ENCODE results near the gene SELENBP1. TPM values are rescaled to one million over a fixed set of nuclear protein-coding genes. Genes with fewer than 3 reads are reported as not detected.

Gene SELENBP1
- total and polyA plus RNA-seq, 2 experiments from 2014 or later = 63.9 to 86.4 TPM

- H3K4me1 ChIP-seq (ENCODE audit: insufficient read depth) = peaks cover 2% of the 10 kb centered on the region
- no peak overlapping the region for H3K4me2 ChIP-seq
- no peaks in the 10 kb centered on the region for H3K27me3 ChIP-seq
- TF ChIP-seq EZH2phosphoT487 (IDR thresholded peaks at IDR 0.05; ENCODE audit: low read depth, severe bottlenecking, unreplicated experiment) (no peak), CTCF (IDR thresholded peaks at IDR 0.05; ENCODE audit: poor library complexity) (no peak), EZH2 (IDR thresholded peaks at IDR 0.05; ENCODE audit: borderline replicate concordance) (no peak)
- H3K9me3 ChIP-seq (ENCODE audit: low read depth) = no peaks in the 10 kb centered on the region
- no peaks in the 10 kb centered on the region for H4K20me1 ChIP-seq (ENCODE audit: insufficient read depth, poor library complexity, severe bottlenecking)
- H2AFZ ChIP-seq = no peak overlapping the region
- no peak for DNase-seq (ENCODE audit: low spot score)
- H3K4me3 ChIP-seq = no peak overlapping the region
- H3K9me2 ChIP-seq (replicated peaks; ENCODE audit: insufficient read depth) = no peaks in the 10 kb centered on the region
- WGBS (ENCODE audit: low lambda C conversion rate, missing lambda C conversion rate) = 95% methylated on average over 8 of the region's 8 CpGs
- H3K27ac ChIP-seq = no peak overlapping the region
- H3K36me3 ChIP-seq (replicated peaks; ENCODE audit: insufficient read depth, low read depth) = peaks cover 4% of the 10 kb centered on the region
- H3K79me2 ChIP-seq = peaks cover 2% of the 10 kb centered on the region
Observed at GRCh38 chr1:151406176-151406575, 33.7 kb upstream of the SELENBP1 start.

- TF ChIP-seq CTCF (IDR thresholded peaks at IDR 0.05; ENCODE audit: poor library complexity) (no peak), EZH2phosphoT487 (IDR thresholded peaks at IDR 0.05; ENCODE audit: low read depth, severe bottlenecking, unreplicated experiment) (no peak), EZH2 (IDR thresholded peaks at IDR 0.05; ENCODE audit: borderline replicate concordance) (no peak)
- WGBS (ENCODE audit: low lambda C conversion rate, missing lambda C conversion rate) = 95% methylated on average over 13 of the region's 13 CpGs
Observed at GRCh38 chr1:151405187-151405951, 32.9 kb upstream of the SELENBP1 start.

GRCh38 chr1:151403612-151404011, 31.1 kb upstream of the SELENBP1 start:
- Histone ChIP-seq H3K4me2 (no peak overlapping the region), H3K9me3 (ENCODE audit: low read depth) (no peaks in the 10 kb centered on the region), H3K36me3 (replicated peaks; ENCODE audit: insufficient read depth, low read depth) (peaks cover 6% of the 10 kb centered on the region), H3K79me2 (peaks cover 19% of the 10 kb centered on the region), H2AFZ (no peak overlapping the region), H3K27ac (no peak overlapping the region), H3K9me2 (replicated peaks; ENCODE audit: insufficient read depth) (no peaks in the 10 kb centered on the region), H3K4me1 (ENCODE audit: insufficient read depth) (peaks cover 10% of the 10 kb centered on the region), H4K20me1 (ENCODE audit: insufficient read depth, poor library complexity, severe bottlenecking) (no peaks in the 10 kb centered on the region), H3K27me3 (no peaks in the 10 kb centered on the region), H3K4me3 (no peak overlapping the region)
- WGBS (ENCODE audit: low lambda C conversion rate, missing lambda C conversion rate) = 93% methylated on average over 3 of the region's 3 CpGs
- no peak for TF ChIP-seq CTCF (IDR thresholded peaks at IDR 0.05; ENCODE audit: poor library complexity)
- no peak for TF ChIP-seq EZH2 (IDR thresholded peaks at IDR 0.05; ENCODE audit: borderline replicate concordance)
- TF ChIP-seq EZH2phosphoT487 (IDR thresholded peaks at IDR 0.05; ENCODE audit: low read depth, severe bottlenecking, unreplicated experiment) = no peak
- no peak for DNase-seq (ENCODE audit: low spot score)

More at GRCh38 chr1:151405187-151405951, 32.9 kb upstream of the SELENBP1 start:
- Histone ChIP-seq H2AFZ (no peak overlapping the region), H3K4me2 (no peak overlapping the region), H3K9me2 (replicated peaks; ENCODE audit: insufficient read depth) (no peaks in the 10 kb centered on the region), H3K4me3 (no peak overlapping the region), H3K36me3 (replicated peaks; ENCODE audit: insufficient read depth, low read depth) (peaks cover 6% of the 10 kb centered on the region), H3K79me2 (peaks cover 10% of the 10 kb centered on the region), H4K20me1 (ENCODE audit: insufficient read depth, poor library complexity, severe bottlenecking) (no peaks in the 10 kb centered on the region), H3K9me3 (ENCODE audit: low read depth) (no peaks in the 10 kb centered on the region), H3K27ac (no peak overlapping the region), H3K4me1 (ENCODE audit: insufficient read depth) (peaks cover 10% of the 10 kb centered on the region), H3K27me3 (no peaks in the 10 kb centered on the region)
- no peak for DNase-seq (ENCODE audit: low spot score)

All from hepatocyte (in vitro differentiated cells).